Smooth muscle cell (in vitro differentiated cells): ENCODE measurements around the gene PROM2. TPM values are rescaled to one million over a fixed set of nuclear protein-coding genes. Genes with fewer than 3 reads are reported as not detected.
"Not testable (repeated sequence)": the region's sequence is repeated elsewhere in the genome, so short reads cannot be mapped to it uniquely, and the experiment has no call there.

Experiments used
- DNase-seq: peaks from one replicate; lab custom pipeline; 2025; ENCODE audit not compliant: unreplicated experiment; lab: John Stamatoyannopoulos, UW
- H2AFZ ChIP-seq: fragments of 200-600 bp; sonication (generic); 2 replicates; pipeline ENCODE4 v1.6.0; 2016; ENCODE audit warnings: antibody characterized with exemption, low read depth, mild to moderate bottlenecking
- H3F3A ChIP-seq: fragments of 200-600 bp; sonication (generic); 2 replicates; pipeline ENCODE4 v1.6.0; 2017; ENCODE audit warnings: antibody characterized with exemption, low read depth
- H3K27ac ChIP-seq: fragments of 200-600 bp; sonication (generic); 2 replicates; pipeline ENCODE4 v1.5.1; 2016; ENCODE audit warnings: low read depth, mild to moderate bottlenecking
- H3K27me3 ChIP-seq: fragments of 200-600 bp; sonication (generic); 2 replicates; pipeline ENCODE4 v1.6.1; 2016; ENCODE audit warnings: low read depth, mild to moderate bottlenecking
- H3K36me3 ChIP-seq: fragments of 200-600 bp; sonication (generic); 2 replicates; pipeline ENCODE4 v1.5.1; 2016; ENCODE audit warnings: low read depth
- H3K4me1 ChIP-seq: fragments of 200-600 bp; sonication (generic); 2 replicates; pipeline ENCODE4 v1.5.1; 2016; ENCODE audit warnings: low read depth
- H3K4me2 ChIP-seq: fragments of 200-600 bp; sonication (generic); 2 replicates; pipeline ENCODE4 v1.6.0; 2016; ENCODE audit warnings: mild to moderate bottlenecking
- H3K4me3 ChIP-seq: fragments of 200-600 bp; sonication (generic); 2 replicates; pipeline ENCODE4 v1.5.1; 2016; ENCODE audit warnings: mild to moderate bottlenecking
- H3K79me2 ChIP-seq: fragments of 200-600 bp; sonication (generic); 2 replicates; pipeline ENCODE4 v1.6.0; 2016; ENCODE audit warnings: low read depth, mild to moderate bottlenecking
- H3K9ac ChIP-seq: fragments of 200-600 bp; sonication (generic); 2 replicates; pipeline ENCODE4 v1.6.0; 2016; ENCODE audit warnings: low read depth
- H3K9me3 ChIP-seq: fragments of 200-600 bp; sonication (generic); replicated peaks from 2 replicates; pipeline ENCODE4 v1.5.1; 2016; ENCODE audit warnings: low read depth
- H4K20me1 ChIP-seq: fragments of 200-600 bp; sonication (generic); 2 replicates; pipeline ENCODE4 v1.6.0; 2016; ENCODE audit warnings: low read depth
- WGBS: methylation state at CpG from one replicate; pipeline ENCODE4 v1.1.7; 2016; ENCODE audit warnings: low lambda C conversion rate; 5-methylcytosine and 5-hydroxymethylcytosine counted together
- polyA plus RNA-seq: library from polyadenylated mRNA; unstranded; fragments of >200 nt; fragmentation: Nextera tagmentation; extraction: Ambion mirVana; gene quantifications from 2 replicates; pipeline ENCODE4 v1.2.1, GENCODE V29; 2016
- total RNA-seq: library from RNA; depleted of rRNA; stranded (reverse); fragments of >200 nt; gene quantifications from 2 replicates; pipeline ENCODE4 v1.2.3, GENCODE V29; 2014
- TF ChIP-seq, protein P1 (sequence below): fragments of 200-600 bp; sonication (generic); IDR thresholded peaks from 2 replicates; pipeline ENCODE4 v1.5.1; 2017; ENCODE audit warnings: borderline replicate concordance, mild to moderate bottlenecking, antibody characterized with exemption; ENCODE audit not compliant: insufficient read depth, poor library complexity, severe bottlenecking

The PROM2 gene
- total and polyA plus RNA-seq, 2 experiments from 2014 or later, result 0.70 to 4.2 TPM

DNA sequence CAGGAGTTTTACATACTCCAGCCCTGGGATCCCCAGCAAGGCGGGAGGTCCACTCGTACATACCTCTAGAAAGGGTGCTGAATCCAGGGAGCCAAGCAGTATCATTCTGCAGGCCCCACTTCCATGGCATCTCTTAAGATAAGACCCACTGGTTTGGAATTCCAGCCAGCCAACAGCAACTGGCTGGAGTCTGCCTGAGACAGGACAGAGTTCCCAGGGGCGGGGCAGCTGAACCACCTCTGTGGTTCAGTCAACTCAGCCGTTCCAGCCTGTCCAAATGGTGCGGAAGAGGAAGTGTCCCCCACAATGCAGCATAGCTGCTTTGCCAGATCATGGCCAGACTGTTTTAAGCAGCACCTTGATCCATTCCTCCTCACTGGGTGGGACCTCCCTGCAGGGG lies 33.7 kb upstream of the PROM2 start:
- H3K27ac ChIP-seq, result no peak overlapping the region
- H3K4me3 ChIP-seq, result no peak overlapping the region
- no peaks in the 10 kb centered on the region for H3F3A ChIP-seq
- DNase-seq, result no peak
- 88% methylated on average over 5 of the region's 5 CpGs for WGBS
- no peaks in the 10 kb centered on the region for H3K79me2 ChIP-seq
- no peaks in the 10 kb centered on the region for H4K20me1 ChIP-seq
- no peaks in the 10 kb centered on the region for H3K36me3 ChIP-seq
- no peaks in the 10 kb centered on the region for H3K4me1 ChIP-seq
- TF ChIP-seq, protein P1, sequence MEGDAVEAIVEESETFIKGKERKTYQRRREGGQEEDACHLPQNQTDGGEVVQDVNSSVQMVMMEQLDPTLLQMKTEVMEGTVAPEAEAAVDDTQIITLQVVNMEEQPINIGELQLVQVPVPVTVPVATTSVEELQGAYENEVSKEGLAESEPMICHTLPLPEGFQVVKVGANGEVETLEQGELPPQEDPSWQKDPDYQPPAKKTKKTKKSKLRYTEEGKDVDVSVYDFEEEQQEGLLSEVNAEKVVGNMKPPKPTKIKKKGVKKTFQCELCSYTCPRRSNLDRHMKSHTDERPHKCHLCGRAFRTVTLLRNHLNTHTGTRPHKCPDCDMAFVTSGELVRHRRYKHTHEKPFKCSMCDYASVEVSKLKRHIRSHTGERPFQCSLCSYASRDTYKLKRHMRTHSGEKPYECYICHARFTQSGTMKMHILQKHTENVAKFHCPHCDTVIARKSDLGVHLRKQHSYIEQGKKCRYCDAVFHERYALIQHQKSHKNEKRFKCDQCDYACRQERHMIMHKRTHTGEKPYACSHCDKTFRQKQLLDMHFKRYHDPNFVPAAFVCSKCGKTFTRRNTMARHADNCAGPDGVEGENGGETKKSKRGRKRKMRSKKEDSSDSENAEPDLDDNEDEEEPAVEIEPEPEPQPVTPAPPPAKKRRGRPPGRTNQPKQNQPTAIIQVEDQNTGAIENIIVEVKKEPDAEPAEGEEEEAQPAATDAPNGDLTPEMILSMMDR, result no peak
- H3K9ac ChIP-seq, result no peak overlapping the region
- no peak overlapping the region for H3K4me2 ChIP-seq
- H3K27me3 ChIP-seq, result no peaks in the 10 kb centered on the region
- peaks cover 5% of the 10 kb centered on the region for H3K9me3 ChIP-seq
- no peak overlapping the region for H2AFZ ChIP-seq

DNA sequence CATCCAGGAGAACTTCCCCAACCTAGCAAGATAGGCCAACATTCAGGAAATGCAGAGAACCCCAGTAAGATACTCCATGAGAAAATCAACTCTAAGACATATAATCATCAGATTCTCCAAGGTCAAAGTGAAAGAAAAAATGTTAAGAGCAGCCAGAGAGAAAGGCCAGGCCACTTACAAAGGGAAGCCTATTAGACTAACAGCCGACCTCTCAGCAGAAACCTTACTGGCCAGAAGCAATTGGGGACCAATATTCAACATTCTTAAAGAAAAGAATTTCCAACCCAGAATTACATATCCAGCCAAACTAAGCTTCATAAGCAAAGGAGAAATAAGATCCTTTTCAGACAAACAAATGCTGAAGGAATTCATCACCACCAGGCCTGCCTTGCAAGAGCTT lies 32.2 kb upstream of the PROM2 start:
- not testable (repeated sequence) for H4K20me1 ChIP-seq, H3K36me3 ChIP-seq, H3K4me3 ChIP-seq, H3K4me1 ChIP-seq, H3K4me2 ChIP-seq, H3K27ac ChIP-seq, H2AFZ ChIP-seq, H3K27me3 ChIP-seq, H3K9ac ChIP-seq, H3K79me2 ChIP-seq, DNase-seq, H3F3A ChIP-seq
- WGBS, result 91% methylated on average over 1 of the region's 1 CpG
- H3K9me3 ChIP-seq, result peaks cover 12% of the 10 kb centered on the region

DNA sequence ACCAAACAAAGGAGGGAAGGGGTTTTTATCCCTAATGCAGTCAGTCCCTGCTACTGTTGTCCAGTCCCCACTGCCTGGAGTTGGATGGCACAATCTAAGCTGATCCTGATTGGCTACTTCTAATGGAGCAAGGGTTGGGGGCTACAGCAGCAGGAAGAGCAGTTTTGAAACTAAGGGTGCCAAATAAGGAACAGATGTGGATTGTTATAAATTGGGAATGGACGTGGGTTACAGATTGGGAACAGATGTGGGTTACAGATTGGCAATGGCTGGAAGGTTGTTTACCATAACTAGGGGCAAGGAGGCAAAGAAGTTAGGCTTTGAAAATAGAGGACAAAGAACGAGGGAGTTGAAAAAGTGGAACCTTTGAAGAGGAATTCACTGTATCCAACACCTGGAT lies 16.0 kb upstream of the PROM2 start:
- TF ChIP-seq, protein P1, result no peak
- DNase-seq, result no peak
- no peaks in the 10 kb centered on the region for H3F3A ChIP-seq

DNA sequence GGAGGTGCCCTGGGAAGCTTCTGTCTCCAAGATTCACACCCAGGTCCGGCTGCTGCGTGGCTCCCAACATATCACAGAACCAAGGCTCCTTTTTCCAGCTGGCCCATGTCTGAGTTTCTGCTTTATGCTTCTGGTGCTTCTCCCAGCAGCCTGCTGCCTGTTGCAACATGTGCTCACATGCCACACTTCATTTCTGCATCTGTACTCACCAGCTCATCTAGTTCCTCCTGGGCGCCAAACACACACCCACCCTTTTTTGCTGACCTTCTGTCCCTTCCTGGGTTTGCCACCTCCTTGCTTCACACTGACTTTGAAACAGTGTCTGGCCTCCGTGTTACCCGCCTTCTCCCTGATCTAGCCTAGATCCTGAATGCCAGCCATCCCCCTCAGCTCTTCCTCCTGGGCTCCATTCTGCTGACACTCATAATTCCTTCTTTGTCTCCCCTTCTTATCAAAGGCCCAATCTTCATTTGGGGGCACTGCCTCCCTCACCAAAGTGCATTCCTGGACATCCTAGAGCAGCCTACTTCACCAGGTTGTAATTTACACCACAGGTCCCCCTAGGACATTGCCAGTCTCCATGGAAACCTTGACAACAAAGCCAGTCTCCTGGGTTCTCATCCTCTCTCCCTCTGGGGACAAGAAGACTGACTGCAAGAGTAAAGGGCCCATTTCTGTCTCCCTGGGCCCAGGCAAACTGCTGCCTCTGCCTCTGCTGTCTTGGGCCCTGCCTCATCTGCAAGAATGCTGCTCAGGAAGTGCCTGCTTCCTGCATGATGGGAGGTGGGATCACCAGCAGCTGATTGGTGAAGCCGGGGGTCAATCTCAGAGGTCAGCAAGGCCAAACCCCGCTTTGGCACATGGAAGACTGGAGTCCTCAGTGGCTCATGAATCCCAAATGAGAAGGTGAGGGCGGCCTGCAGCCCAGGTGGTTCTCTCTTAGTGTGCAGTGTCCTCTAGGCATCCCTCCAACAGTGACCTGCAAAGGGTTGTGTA lies 13.9 kb upstream of the PROM2 start:
- no peaks in the 10 kb centered on the region for H3K79me2 ChIP-seq
- H3K27ac ChIP-seq, result peak overlapping the region; percentile 28
- H3K4me2 ChIP-seq, result no peak overlapping the region
- TF ChIP-seq, protein P1, result no peak
- no peaks in the 10 kb centered on the region for H3K4me1 ChIP-seq
- no peak overlapping the region for H3K4me3 ChIP-seq
- H3K27me3 ChIP-seq, result no peaks in the 10 kb centered on the region
- H4K20me1 ChIP-seq, result no peaks in the 10 kb centered on the region
- H3K36me3 ChIP-seq, result no peaks in the 10 kb centered on the region
- no peak for DNase-seq
- WGBS, result 79% methylated on average over 8 of the region's 8 CpGs
- no peaks in the 10 kb centered on the region for H3K9me3 ChIP-seq
- no peaks in the 10 kb centered on the region for H3F3A ChIP-seq
- no peak overlapping the region for H2AFZ ChIP-seq
- no peak overlapping the region for H3K9ac ChIP-seq

More for the DNA sequence above, 16.0 kb upstream of the PROM2 start:
- H3K4me2 ChIP-seq, result no peak overlapping the region
- H2AFZ ChIP-seq, result no peak overlapping the region
- no peak overlapping the region for H3K27ac ChIP-seq
- no peaks in the 10 kb centered on the region for H3K79me2 ChIP-seq
- no peaks in the 10 kb centered on the region for H3K4me1 ChIP-seq
- no peak overlapping the region for H3K4me3 ChIP-seq
- no peaks in the 10 kb centered on the region for H3K27me3 ChIP-seq
- no peaks in the 10 kb centered on the region for H3K36me3 ChIP-seq
- H4K20me1 ChIP-seq, result no peaks in the 10 kb centered on the region
- 46% methylated on average over 2 of the region's 2 CpGs for WGBS
- H3K9me3 ChIP-seq, result no peaks in the 10 kb centered on the region
- no peak overlapping the region for H3K9ac ChIP-seq
